Panc1 (cell line): Measurements from ENCODE around the gene COL26A1. TPM values are rescaled to one million over a fixed set of nuclear protein-coding genes. Genes with fewer than 3 reads are reported as not detected.

ENCODE experiments used
- ATAC-seq: fragments of 200-7000 bp; cut with Tn5 transposase; 2 replicates; pipeline ENCODE4 v1.9.1; 2020; ENCODE audit warnings: mild to moderate bottlenecking, moderate library complexity
- BruUV-seq: library from RNA; stranded (reverse); fragments of 400-500 nt; replicated peaks from 2 replicates; lab custom pipeline; 2021; lab: Mats Ljungman, UMichigan
- CTCF ChIA-PET: fragments of 300-600 bp; sonication (Branson Sonifier 250); formaldehyde crosslinking; loops from one replicate; lab custom pipeline; 2022; ENCODE audit warnings: antibody characterized with exemption; lab: Charles Lee
- POLR2A ChIA-PET: fragments of 300-600 bp; sonication (Branson Sonifier 250); formaldehyde crosslinking; loops from one replicate; lab custom pipeline; 2022; ENCODE audit warnings: antibody characterized with exemption; lab: Charles Lee
- DNase-seq: peaks from one replicate; pipeline ENCODE4 v3.0.0-alpha.2; 2010; ENCODE audit warnings: low read depth, low spot score
- H3K27ac ChIP-seq: 2 replicates; pipeline ENCODE4 v1.5.1; 2011; ENCODE audit warnings: mild to moderate bottlenecking, low read length, inconsistent platforms
- H3K27me3 ChIP-seq: fragments of 200-500 bp; sonication (Bioruptor generic); 2 replicates; pipeline ENCODE4 v1.6.0; 2014; ENCODE audit warnings: low read length, inconsistent platforms; ENCODE audit not compliant: control insufficient read depth, insufficient read depth
- H3K36me3 ChIP-seq: fragments of 200-500 bp; sonication (Bioruptor generic); 2 replicates; pipeline ENCODE4 v1.5.1; 2014; ENCODE audit warnings: inconsistent platforms, mild to moderate bottlenecking, low read length, moderate library complexity; ENCODE audit not compliant: control insufficient read depth, insufficient read depth
- H3K4me1 ChIP-seq: 2 replicates; pipeline ENCODE4 v1.5.1; 2011; ENCODE audit warnings: inconsistent platforms, mild to moderate bottlenecking, low read length, moderate library complexity; ENCODE audit not compliant: control insufficient read depth, insufficient read depth
- H3K4me3 ChIP-seq, 2 experiments: 2 replicates each; pipeline ENCODE4 v1.5.1; 2011 to 2012; ENCODE audit warnings: low read depth in 2 of 2, low read length in 2 of 2, mild to moderate bottlenecking in 2 of 2, inconsistent platforms in 1 of 2, moderate library complexity in 1 of 2
- H3K9me3 ChIP-seq: fragments of 200-500 bp; sonication (Bioruptor generic); 2 replicates; pipeline ENCODE4 v1.5.1; 2014; ENCODE audit warnings: low read depth, mild to moderate bottlenecking, inconsistent platforms, low read length, moderate library complexity; ENCODE audit not compliant: control insufficient read depth, insufficient read depth
- POLR2AphosphoS5 ChIP-seq: IDR thresholded peaks from 2 replicates; pipeline ENCODE4 v1.6.1; 2012; ENCODE audit warnings: mild to moderate bottlenecking, low read depth, low read length, moderate library complexity
- SIN3A ChIP-seq: IDR thresholded peaks from 2 replicates; pipeline ENCODE4 v1.6.1; 2012; ENCODE audit warnings: low read depth, mild to moderate bottlenecking, low read length, moderate library complexity, borderline replicate concordance; ENCODE audit not compliant: insufficient read depth
- TCF7L2 ChIP-seq: IDR thresholded peaks from 2 replicates; pipeline ENCODE4 v1.6.1; 2011; ENCODE audit warnings: mild to moderate bottlenecking, low read depth, low read length, inconsistent platforms
- in situ Hi-C: cut with HindIII; loops from 2 replicates; pipeline ENCODE4 v1.10.0; 2016; ENCODE audit warnings: low sequenced_read_pairs, low pct_unique_long_range_greater_than_20kb
- intact Hi-C: fragments of 100-400 bp; cut with micrococcal nuclease; formaldehyde crosslinking; loops from one replicate; pipeline ENCODE4 v1.10.0; 2022; ENCODE audit not compliant: unreplicated experiment
- total RNA-seq: library from RNA; stranded (reverse); gene quantifications from one replicate; pipeline ENCODE4 v1.2.1, GENCODE V29; 2021; ENCODE audit not compliant: unreplicated experiment
- TF ChIP-seq, protein P1 (sequence below): fragments of 450-650 bp; IDR thresholded peaks from 2 replicates; pipeline ENCODE4 v1.5.1; 2017; ENCODE audit warnings: mild to moderate bottlenecking
- TF ChIP-seq, protein P2 (sequence below), 2 experiments: IDR thresholded peaks; 2 replicates each; pipeline ENCODE4 v1.6.1; 2011 to 2012; ENCODE audit warnings: low read depth in 2 of 2, control low read depth in 1 of 2, low read length in 1 of 2, mild to moderate bottlenecking in 1 of 2, moderate library complexity in 1 of 2; ENCODE audit not compliant: insufficient read depth in 1 of 2

The COL26A1 gene
- total RNA-seq, 1 experiment from 2014 or later: 25.8 TPM

- no peaks in the 10 kb centered on the region for H3K4me1 ChIP-seq
- ChIA-PET POLR2A (no interaction called here), CTCF (no interaction called here)
- H3K4me3 ChIP-seq: no peak overlapping the region
- TF ChIP-seq POLR2AphosphoS5 (no peak), SIN3A (no peak), TCF7L2 (no peak)
- TF ChIP-seq, protein P1, sequence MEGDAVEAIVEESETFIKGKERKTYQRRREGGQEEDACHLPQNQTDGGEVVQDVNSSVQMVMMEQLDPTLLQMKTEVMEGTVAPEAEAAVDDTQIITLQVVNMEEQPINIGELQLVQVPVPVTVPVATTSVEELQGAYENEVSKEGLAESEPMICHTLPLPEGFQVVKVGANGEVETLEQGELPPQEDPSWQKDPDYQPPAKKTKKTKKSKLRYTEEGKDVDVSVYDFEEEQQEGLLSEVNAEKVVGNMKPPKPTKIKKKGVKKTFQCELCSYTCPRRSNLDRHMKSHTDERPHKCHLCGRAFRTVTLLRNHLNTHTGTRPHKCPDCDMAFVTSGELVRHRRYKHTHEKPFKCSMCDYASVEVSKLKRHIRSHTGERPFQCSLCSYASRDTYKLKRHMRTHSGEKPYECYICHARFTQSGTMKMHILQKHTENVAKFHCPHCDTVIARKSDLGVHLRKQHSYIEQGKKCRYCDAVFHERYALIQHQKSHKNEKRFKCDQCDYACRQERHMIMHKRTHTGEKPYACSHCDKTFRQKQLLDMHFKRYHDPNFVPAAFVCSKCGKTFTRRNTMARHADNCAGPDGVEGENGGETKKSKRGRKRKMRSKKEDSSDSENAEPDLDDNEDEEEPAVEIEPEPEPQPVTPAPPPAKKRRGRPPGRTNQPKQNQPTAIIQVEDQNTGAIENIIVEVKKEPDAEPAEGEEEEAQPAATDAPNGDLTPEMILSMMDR: no peak
- TF ChIP-seq, protein P2, sequence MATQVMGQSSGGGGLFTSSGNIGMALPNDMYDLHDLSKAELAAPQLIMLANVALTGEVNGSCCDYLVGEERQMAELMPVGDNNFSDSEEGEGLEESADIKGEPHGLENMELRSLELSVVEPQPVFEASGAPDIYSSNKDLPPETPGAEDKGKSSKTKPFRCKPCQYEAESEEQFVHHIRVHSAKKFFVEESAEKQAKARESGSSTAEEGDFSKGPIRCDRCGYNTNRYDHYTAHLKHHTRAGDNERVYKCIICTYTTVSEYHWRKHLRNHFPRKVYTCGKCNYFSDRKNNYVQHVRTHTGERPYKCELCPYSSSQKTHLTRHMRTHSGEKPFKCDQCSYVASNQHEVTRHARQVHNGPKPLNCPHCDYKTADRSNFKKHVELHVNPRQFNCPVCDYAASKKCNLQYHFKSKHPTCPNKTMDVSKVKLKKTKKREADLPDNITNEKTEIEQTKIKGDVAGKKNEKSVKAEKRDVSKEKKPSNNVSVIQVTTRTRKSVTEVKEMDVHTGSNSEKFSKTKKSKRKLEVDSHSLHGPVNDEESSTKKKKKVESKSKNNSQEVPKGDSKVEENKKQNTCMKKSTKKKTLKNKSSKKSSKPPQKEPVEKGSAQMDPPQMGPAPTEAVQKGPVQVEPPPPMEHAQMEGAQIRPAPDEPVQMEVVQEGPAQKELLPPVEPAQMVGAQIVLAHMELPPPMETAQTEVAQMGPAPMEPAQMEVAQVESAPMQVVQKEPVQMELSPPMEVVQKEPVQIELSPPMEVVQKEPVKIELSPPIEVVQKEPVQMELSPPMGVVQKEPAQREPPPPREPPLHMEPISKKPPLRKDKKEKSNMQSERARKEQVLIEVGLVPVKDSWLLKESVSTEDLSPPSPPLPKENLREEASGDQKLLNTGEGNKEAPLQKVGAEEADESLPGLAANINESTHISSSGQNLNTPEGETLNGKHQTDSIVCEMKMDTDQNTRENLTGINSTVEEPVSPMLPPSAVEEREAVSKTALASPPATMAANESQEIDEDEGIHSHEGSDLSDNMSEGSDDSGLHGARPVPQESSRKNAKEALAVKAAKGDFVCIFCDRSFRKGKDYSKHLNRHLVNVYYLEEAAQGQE (IDR thresholded peaks at IDR 0.05; ENCODE audit: insufficient read depth in 1 of 2, low read depth in 2 of 2, low read length in 1 of 2): no peak
- no peak for ATAC-seq
- BruUV-seq: no TSS peak
- H3K27me3 ChIP-seq: no peaks in the 10 kb centered on the region
- no peak for DNase-seq
- intact Hi-C loops: no loop called here
- no peaks in the 10 kb centered on the region for H3K9me3 ChIP-seq
- in situ Hi-C loops: no loop called here
- no peak overlapping the region for H3K27ac ChIP-seq
- H3K36me3 ChIP-seq: no peaks in the 10 kb centered on the region
Observed at GRCh38 chr7:101516851-101517250, 154.2 kb downstream of the COL26A1 start.

GRCh38 chr7:101517304-101517703, 154.6 kb downstream of the COL26A1 start:
- H3K4me3 ChIP-seq: no peak overlapping the region
- intact Hi-C loops: no loop called here
- in situ Hi-C loops: no loop called here
- ChIA-PET CTCF (interaction anchor here (0.6 to 0.9 kb wide), 2 partner anchors 77 to 227 kb away, joined by 3 to 4 read pairs; no protein-coding TSS in a partner anchor), POLR2A (no interaction called here)
- H3K27me3 ChIP-seq: no peaks in the 10 kb centered on the region
- no peaks in the 10 kb centered on the region for H3K9me3 ChIP-seq
- TF ChIP-seq, protein P1: no peak
- no peak for TF ChIP-seq POLR2AphosphoS5
- TF ChIP-seq, protein P2 (IDR thresholded peaks at IDR 0.05; ENCODE audit: insufficient read depth in 1 of 2, low read depth in 2 of 2, low read length in 1 of 2): no peak
- no peak for TF ChIP-seq TCF7L2
- no peak for TF ChIP-seq SIN3A
- no peaks in the 10 kb centered on the region for H3K36me3 ChIP-seq
- no peak for DNase-seq
- H3K27ac ChIP-seq: no peak overlapping the region
- ATAC-seq: no peak
- BruUV-seq: no TSS peak
- no peaks in the 10 kb centered on the region for H3K4me1 ChIP-seq
